ENCODE data around the gene AFF3. TPM values are rescaled to one million over a fixed set of nuclear protein-coding genes. Genes with fewer than 3 reads are reported as not detected.

AFF3 gene
- total and polyA plus RNA-seq, 12 donors = 1.1 to 7.5 (median 3.9) TPM

GRCh38 chr2:99939135-99939534 lies 203.3 kb downstream of the AFF3 start:
- DNase-seq = no peak

GRCh38 chr2:99938250-99938649 lies 204.1 kb downstream of the AFF3 start:
- Histone ChIP-seq H3K4me1 (replicated peaks in 1 of 2) (no peaks in the 10 kb centered on the region), H3K9me3 (replicated peaks in 1 of 3) (no peaks in the 10 kb centered on the region), H3K27me3 (no peaks in the 10 kb centered on the region), H3K36me3 (replicated peaks in 1 of 2) (no peaks in the 10 kb centered on the region), H3K4me3 (no peak overlapping the region), H3K27ac (no peak overlapping the region)
- TF ChIP-seq POLR2A (IDR thresholded peaks at IDR 0.05) (no peak), CTCF (IDR thresholded peaks at IDR 0.05) (no peak)
- intact Hi-C loops (cut with DNase I) = no loop called here
- no peak for DNase-seq
- WGBS, 4 donors = 83 to 97% (median 87%) methylated on average over 3 of the region's 3 CpGs

More at GRCh38 chr2:99939135-99939534, 203.3 kb downstream of the AFF3 start:
- H3K4me3 ChIP-seq = no peak overlapping the region
- intact Hi-C loops (cut with DNase I) = no loop called here
- H3K36me3 ChIP-seq (replicated peaks in 1 of 2) = no peaks in the 10 kb centered on the region
- no peaks in the 10 kb centered on the region for H3K9me3 ChIP-seq (replicated peaks in 1 of 3)
- H3K27ac ChIP-seq = no peak overlapping the region
- TF ChIP-seq CTCF (IDR thresholded peaks at IDR 0.05) = no peak
- no peak for TF ChIP-seq POLR2A (IDR thresholded peaks at IDR 0.05)
- H3K4me1 ChIP-seq (replicated peaks in 1 of 2) = no peaks in the 10 kb centered on the region
- 69 to 78% (median 74%) methylated on average over 1 of the region's 1 CpG for WGBS, 4 donors
- no peaks in the 10 kb centered on the region for H3K27me3 ChIP-seq

GRCh38 chr2:99936065-99936464 lies 206.3 kb downstream of the AFF3 start:
- Histone ChIP-seq H3K9me3 (replicated peaks in 1 of 3) (no peaks in the 10 kb centered on the region), H3K27me3 (no peaks in the 10 kb centered on the region), H3K36me3 (replicated peaks in 1 of 2) (no peaks in the 10 kb centered on the region), H3K4me3 (no peak overlapping the region), H3K4me1 (replicated peaks in 1 of 2) (no peaks in the 10 kb centered on the region), H3K27ac (no peak overlapping the region)
- no peak for TF ChIP-seq CTCF (IDR thresholded peaks at IDR 0.05)
- TF ChIP-seq POLR2A (IDR thresholded peaks at IDR 0.05) = no peak
- intact Hi-C loops (cut with DNase I) = no loop called here
- no peak for DNase-seq
- WGBS, 4 donors = 76 to 89% (median 81%) methylated on average over 3 of the region's 3 CpGs

- H3K36me3 ChIP-seq (replicated peaks in 1 of 2) = no peaks in the 10 kb centered on the region
- TF ChIP-seq CTCF (IDR thresholded peaks at IDR 0.05) = no peak
- no peak for TF ChIP-seq POLR2A (IDR thresholded peaks at IDR 0.05)
- no peaks in the 10 kb centered on the region for H3K27me3 ChIP-seq
- WGBS, 4 donors = 82 to 90% (median 83%) methylated on average over 5 of the region's 5 CpGs
- no peak for DNase-seq
- H3K4me3 ChIP-seq = no peak overlapping the region
- H3K9me3 ChIP-seq (replicated peaks in 1 of 3) = no peaks in the 10 kb centered on the region
- intact Hi-C loops (cut with DNase I) = no loop called here
- no peak overlapping the region for H3K27ac ChIP-seq
- H3K4me1 ChIP-seq (replicated peaks in 1 of 2) = no peaks in the 10 kb centered on the region
Observed at GRCh38 chr2:99935662-99936061, 206.7 kb downstream of the AFF3 start.
